Activated naive CD4-positive, alpha-beta T cell treated with Interleukin-2 at 50 U/mL for 16 hours (primary cell): ENCODE data around the gene MGARP.
"Not testable (repeated sequence)": the region's sequence is repeated elsewhere in the genome, so short reads cannot be mapped to it uniquely, and the experiment has no call there.

Source experiments
- DNase-seq: peaks from one replicate; pipeline ENCODE4 v3.0.0-alpha.2; 2020

The MGARP gene

DNA sequence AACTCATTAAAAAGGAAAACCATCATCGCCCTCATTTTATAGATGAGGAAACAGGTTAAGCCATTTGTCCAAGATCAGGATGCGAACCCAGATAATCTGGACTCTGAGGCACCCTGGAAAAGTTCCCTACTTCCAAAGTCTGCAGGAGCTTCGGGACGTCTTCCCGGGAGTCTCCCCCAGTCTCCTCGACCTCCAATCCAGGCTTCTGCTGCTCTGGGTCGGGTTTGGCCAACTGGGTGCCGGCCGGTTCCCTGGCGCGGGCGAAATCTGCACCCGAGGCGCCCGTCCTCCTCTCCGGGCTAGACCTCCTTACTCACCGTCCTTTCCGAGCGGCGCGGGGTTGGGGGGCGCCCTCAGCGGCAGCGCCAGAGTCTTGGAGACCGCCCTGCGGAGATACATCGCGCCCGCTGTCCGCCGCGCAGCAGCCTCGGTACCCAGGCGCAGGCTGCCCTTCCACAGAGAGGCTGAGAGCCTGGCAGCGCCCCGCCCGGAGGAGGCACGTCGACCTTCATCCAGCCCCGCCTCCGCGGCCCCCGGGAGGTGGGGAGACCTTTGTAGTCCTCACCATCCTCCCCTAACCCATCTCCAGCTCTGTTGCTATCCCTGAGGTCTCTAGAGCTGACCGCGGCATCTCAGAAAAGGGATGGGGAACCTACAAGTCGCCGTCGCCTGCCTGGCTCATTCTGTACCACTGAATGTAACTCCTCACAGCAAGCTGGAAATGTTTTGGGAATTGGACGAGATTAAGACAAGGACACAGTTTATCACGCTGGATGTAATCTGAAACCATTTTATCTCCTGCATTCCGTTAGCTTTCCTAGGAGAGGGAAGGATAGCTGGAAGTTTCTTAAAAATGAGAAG, at the start of gene MGARP:
Gene MGARP (minus strand): TSS at position 466 of the 861 bp plus-strand sequence. CDS start 67 bp downstream, at position 399.
- peak; percentile 20 for DNase-seq

DNA sequence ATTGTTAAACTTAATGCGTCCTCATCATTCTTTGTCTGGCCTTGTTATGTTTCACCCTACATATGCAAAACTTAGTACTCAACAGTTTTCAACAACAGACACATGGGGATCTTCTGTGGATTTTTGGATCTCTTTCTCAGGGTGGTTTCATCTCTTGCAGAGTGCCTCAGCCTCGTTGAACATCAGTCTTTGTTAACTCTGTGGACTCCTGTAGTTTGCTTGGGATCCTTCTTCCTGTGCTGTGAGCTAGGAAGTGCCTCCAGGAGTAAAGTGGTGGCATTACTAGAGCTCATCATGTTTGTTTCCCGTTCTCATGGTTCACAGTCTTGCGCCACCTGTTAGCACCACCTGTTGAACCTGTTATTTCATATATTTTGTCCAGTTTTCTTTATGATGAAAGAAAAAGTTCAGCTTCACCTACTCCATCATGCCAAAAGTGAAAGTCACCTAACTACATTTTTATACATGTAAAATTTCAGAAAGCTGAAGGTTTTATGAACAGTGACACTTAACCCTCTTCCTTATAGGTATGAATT, 49.7 kb upstream of the MGARP start:
- DNase-seq, result no peak

DNA sequence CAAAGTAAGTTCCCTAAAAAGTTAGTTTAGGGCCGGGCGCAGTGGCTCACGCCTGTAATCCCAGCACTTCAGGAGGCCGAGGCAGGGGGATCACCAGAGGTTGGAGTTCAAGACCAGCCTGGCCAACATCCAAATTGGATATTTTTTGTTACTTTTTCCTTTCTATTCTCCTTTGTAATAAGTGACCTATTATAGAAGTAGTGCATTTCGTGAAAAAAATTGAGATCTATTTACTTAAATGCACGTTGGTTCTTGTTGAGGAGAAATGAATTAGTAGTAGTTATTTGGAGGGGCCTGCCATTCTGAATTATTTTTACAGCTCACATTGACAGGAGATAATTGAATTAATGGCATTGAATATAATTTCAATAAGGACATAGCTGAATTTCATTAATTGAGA, 44.6 kb upstream of the MGARP start:
- no peak for DNase-seq

GRCh38 chr4:139322541-139322940, 42.5 kb upstream of the MGARP start:
- not testable (repeated sequence) for DNase-seq

DNA sequence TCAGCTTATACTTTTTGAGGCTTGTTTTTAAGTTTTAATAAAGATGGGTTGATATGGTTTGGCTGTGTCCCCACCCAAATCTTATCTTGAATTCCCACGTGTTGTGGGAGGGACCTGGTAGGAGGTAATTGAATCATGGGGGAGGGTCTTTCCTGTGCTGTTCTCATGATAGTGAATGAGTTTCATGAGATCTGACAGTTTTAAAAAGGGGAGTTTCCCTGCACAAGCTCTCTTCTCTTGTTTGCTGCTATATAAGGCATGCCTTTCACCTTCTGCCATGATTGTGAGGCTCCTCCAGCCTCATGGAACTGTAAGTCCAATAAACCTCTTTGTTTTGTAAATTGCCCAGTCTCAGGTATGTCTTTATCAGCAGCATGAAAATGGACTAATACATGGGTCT, 42.0 kb upstream of the MGARP start:
- not testable (repeated sequence) for DNase-seq

DNA sequence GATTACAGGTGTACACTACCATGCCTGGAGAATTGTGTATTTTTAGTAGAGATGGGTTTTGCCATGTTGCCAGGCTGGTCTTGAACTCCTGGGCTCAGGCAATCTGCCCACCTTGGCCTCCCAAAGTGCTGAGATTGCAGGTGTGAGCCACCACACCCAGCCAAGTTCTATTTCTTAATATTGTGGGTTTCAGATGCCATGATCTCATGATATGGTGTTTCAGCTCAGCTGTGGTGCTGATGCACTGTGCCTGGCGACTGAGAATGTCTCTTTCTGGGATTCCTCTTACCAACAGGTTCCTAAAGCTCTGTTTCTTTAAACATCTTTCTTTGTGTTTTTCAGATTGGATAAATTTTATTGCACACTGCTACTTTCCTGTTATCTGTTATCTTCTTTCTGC, 39.5 kb upstream of the MGARP start:
- DNase-seq, result no peak

GRCh38 chr4:139317635-139318034, 37.6 kb upstream of the MGARP start:
- DNase-seq, result no peak

GRCh38 chr4:139316733-139317132, 36.7 kb upstream of the MGARP start:
- no peak for DNase-seq

- DNase-seq, result no peak
Observed at GRCh38 chr4:139315221-139315675, 35.2 kb upstream of the MGARP start.

- DNase-seq, result no peak
Observed at GRCh38 chr4:139314047-139314800, 34.2 kb upstream of the MGARP start.

- not testable (repeated sequence) for DNase-seq
Observed at GRCh38 chr4:139313414-139313813, 33.4 kb upstream of the MGARP start.

DNA sequence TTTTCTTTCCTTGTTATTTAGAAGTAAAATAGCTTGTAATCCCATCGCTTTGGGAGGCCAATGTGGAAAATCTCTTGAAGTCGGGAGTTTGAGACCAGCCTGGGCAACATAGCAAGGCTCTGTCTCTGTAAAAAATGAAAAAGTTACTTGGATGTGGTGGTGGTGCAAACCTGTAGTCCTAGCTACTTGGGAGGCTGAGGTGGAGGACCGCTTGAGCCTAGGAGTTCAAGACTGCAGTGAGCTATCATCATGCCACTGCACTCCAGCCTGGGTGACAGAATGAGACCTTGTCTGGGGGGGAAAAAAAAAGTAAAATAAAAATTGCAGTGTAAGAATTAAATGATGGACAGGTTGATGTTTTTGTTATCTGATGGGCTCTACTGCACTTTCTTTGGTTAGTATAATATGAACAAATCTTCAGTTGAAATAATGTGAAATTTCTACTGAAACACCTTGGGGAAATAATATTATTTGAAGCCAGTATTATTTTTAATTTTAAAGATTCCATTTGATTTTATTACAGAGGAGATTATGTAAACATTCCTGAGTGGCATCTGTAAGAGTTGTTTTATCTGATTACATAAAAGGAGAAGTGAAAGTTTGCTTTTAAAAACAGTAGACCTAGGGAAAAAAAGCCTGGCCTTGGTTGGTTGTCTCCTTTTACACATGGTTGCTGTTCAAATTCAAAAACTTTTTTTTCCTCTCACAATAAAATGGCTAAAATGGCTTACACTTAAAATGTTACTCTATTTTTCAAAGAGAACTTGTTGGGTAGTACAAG, 32.7 kb upstream of the MGARP start:
- DNase-seq, result no peak

GRCh38 chr4:139311909-139312308, 31.9 kb upstream of the MGARP start:
- DNase-seq, result no peak

- DNase-seq, result no peak
Observed at GRCh38 chr4:139304920-139305319, 24.9 kb upstream of the MGARP start.

DNA sequence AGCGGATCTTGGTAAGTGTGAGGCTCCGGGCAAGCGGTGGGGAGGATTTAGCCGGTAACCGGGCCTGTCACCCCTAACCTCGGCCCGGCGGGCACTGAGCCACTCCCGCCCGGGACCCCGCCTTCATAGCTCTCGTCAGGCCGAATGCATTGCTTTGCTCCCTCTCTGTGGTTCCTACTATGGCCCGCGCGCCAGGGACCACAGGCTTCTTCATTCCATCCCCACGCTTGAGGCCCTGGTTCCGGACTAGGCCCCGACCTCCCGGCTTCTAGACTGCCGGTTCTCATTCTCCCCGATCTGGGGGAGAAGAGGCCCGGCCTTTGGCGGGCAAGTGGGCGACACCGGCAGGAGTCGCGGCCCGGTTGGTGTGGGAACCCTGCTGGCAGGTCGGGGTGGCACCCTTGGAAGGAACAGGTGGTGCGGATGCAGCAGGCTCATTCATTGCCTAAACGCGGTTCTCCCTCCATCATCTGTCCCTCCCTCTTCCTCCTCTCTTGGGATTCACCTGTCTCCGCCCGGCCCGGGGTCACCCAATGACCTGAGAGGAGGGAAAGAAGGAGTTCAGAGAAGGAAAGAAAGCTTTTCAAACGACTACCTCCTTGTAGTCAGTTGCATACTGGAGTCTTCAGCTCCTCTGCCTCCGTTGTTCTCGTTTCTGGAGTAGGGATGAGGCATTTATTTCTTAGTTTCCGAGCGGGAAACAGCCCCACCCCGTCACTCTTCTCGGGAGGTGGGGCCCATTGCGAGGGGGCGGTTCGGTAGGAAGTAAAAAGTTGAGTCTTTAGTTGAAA, 22.0 kb upstream of the MGARP start, which contains the start of gene NDUFC1:
Gene NDUFC1 (minus strand): TSS at position 657 of the 791 bp plus-strand sequence. CDS start 6,679 bp downstream, outside the sequence.
- peak; percentile 72 for DNase-seq

GRCh38 chr4:139301113-139301820, 21.2 kb upstream of the MGARP start, which contains the start of gene NAA15:
TSS of gene NAA15 (plus strand) at chr4:139301505. CDS start at chr4:139301778, 273 bp downstream.
- DNase-seq, result peak; percentile 98

GRCh38 chr4:139300431-139301112, 20.5 kb upstream of the MGARP start:
- no peak for DNase-seq

DNA sequence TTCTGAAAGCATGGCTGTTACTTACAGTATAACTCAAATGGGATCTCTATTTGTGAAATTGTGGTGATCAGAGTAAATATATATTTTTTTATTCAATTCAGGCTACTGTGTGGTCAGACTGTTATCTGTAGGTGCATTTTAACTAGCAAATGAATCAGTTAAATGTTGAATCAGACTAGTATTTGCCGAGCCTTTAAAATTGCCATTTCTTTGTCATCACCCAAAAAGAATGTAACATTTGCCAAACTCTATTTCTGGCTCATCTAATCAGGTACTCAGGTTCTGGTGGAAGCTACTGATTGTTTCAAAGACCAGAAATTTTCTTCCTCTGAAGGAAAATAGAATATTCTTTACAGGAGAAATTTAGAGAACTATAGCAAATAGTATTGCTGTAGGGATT, 19.5 kb upstream of the MGARP start:
- DNase-seq, result no peak

- DNase-seq, result no peak
Observed at GRCh38 chr4:139297001-139297410, 17.0 kb upstream of the MGARP start.

DNA sequence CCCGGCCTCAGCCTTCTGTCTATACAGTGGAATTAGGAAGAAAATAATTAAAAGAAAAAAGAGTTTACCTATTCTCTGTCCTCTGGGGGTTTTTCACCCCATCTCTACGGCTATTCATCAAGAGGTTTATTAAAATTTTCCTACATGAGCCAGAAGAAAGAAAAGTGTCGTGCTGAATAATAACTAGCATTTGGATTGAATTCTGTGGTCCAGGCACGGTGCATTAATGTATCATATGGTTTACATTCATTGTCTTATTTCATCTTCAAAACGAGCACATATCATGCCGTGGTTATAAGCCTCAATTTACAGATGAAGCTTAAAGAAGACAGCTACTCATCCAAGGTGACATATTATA, 15.9 kb upstream of the MGARP start:
- DNase-seq, result no peak
